HepG2 (cell line): ENCODE measurements around the gene CTNND1. TPM values are rescaled to one million over a fixed set of nuclear protein-coding genes. Genes with fewer than 3 reads are reported as not detected.
"Not testable (repeated sequence)": the region's sequence is repeated elsewhere in the genome, so short reads cannot be mapped to it uniquely, and the experiment has no call there.

Source experiments
- ATAC-seq: fragments of 200-7000 bp; cut with Tn5 transposase; 3 replicates; pipeline ENCODE4 v1.9.1; 2020; ENCODE audit warnings: mild to moderate bottlenecking, moderate library complexity
- BruUV-seq: library from RNA; stranded (reverse); fragments of 400-500 nt; replicated peaks from 2 replicates; lab custom pipeline; 2021; lab: Mats Ljungman, UMichigan
- CTCF ChIA-PET: fragments of 300-600 bp; formaldehyde crosslinking; extraction: SDS; loops from one replicate; lab custom pipeline; 2021; ENCODE audit warnings: low total read pairs, inconsistent platforms, low intra/inter-chr PET ratio; lab: Yijun Ruan, JAX
- POLR2A ChIA-PET: fragments of 350-600 bp; sonication (Branson Sonifier 250); formaldehyde crosslinking; loops from one replicate; lab custom pipeline; 2020; ENCODE audit warnings: antibody characterized with exemption, inconsistent platforms; lab: Yijun Ruan, JAX
- DNase-seq: peaks from one replicate; pipeline ENCODE4 v3.0.0-alpha.2; 2015; ENCODE audit warnings: low spot score
- FAIRE-seq: peaks from 3 replicates; lab custom pipeline; 2011; peaks lifted over from hg19 to GRCh38; lab: Jason Lieb, UNC
- H2AFZ ChIP-seq: one replicate; pipeline ENCODE4 v1.6.1; 2011; ENCODE audit warnings: low read length, inconsistent platforms
- H3K27ac ChIP-seq: fragments of 300-600 bp; 3 replicates; pipeline ENCODE4 v1.8.0; 2011; ENCODE audit warnings: mixed run types, mild to moderate bottlenecking, mixed read lengths, low read length, inconsistent platforms; ENCODE audit not compliant: insufficient read depth; ENCODE audit errors: extremely low read length
- H3K27me3 ChIP-seq, 2 experiments: fragments of 200-600 bp in 1 of 2; 2 replicates in 1 of 2; 3 replicates in 1 of 2; pipeline versions ENCODE4 v1.6.0 to v1.8.0; 2011; ENCODE audit warnings: low read length in 2 of 2, mild to moderate bottlenecking in 2 of 2, moderate library complexity in 2 of 2, inconsistent platforms in 1 of 2; ENCODE audit not compliant: insufficient read depth in 2 of 2, control insufficient read depth in 1 of 2
- H3K36me3 ChIP-seq, 2 experiments: fragments of 200-600 bp in 1 of 2; replicated peaks in 1 of 2; 2 replicates in 1 of 2; 3 replicates in 1 of 2; pipeline versions ENCODE4 v1.5.1 to v1.8.0; 2011; ENCODE audit warnings: low read length in 2 of 2, inconsistent platforms in 1 of 2; ENCODE audit not compliant: insufficient read depth in 2 of 2, control insufficient read depth in 1 of 2
- H3K4me1 ChIP-seq: 2 replicates; pipeline ENCODE4 v1.5.1; 2012; ENCODE audit warnings: low read length, inconsistent platforms; ENCODE audit not compliant: insufficient read depth
- H3K4me2 ChIP-seq: 2 replicates; pipeline ENCODE4 v1.6.0; 2011; ENCODE audit warnings: low read depth, low read length, inconsistent platforms
- H3K4me3 ChIP-seq, 3 experiments: fragments of 200-600 bp in 1 of 3; sonication (generic), shearing (Covaris generic) in 1 of 3; replicated peaks in 1 of 3; 2 replicates each; pipeline ENCODE4 v1.5.1; 2011 to 2016; ENCODE audit warnings: low read length in 3 of 3, inconsistent platforms in 2 of 3, low read depth in 2 of 3, mild to moderate bottlenecking in 2 of 3, control low read depth in 1 of 3, mixed read lengths in 1 of 3; ENCODE audit not compliant: insufficient read depth in 1 of 3
- H3K79me2 ChIP-seq: one replicate; pipeline ENCODE4 v1.6.1; 2011; ENCODE audit warnings: low read length, inconsistent platforms; ENCODE audit not compliant: insufficient read depth
- H3K9ac ChIP-seq: 2 replicates; pipeline ENCODE4 v1.6.0; 2011; ENCODE audit warnings: mild to moderate bottlenecking, low read depth, low read length, inconsistent platforms; ENCODE audit not compliant: insufficient read depth
- H3K9me3 ChIP-seq: 2 replicates; pipeline ENCODE4 v1.5.1; 2012; ENCODE audit warnings: mild to moderate bottlenecking, low read length
- H4K20me1 ChIP-seq: 2 replicates; pipeline ENCODE4 v1.6.0; 2011; ENCODE audit warnings: inconsistent platforms, mild to moderate bottlenecking, low read length, moderate library complexity; ENCODE audit not compliant: insufficient read depth
- DPF2 ChIP-seq: sonication (generic); formaldehyde crosslinking; IDR thresholded peaks from 2 replicates; pipeline ENCODE4 v1.4.0; 2020; ENCODE audit warnings: mild to moderate bottlenecking, low read depth, missing genetic modification reagents, borderline replicate concordance
- HOXD1 ChIP-seq: sonication (generic); formaldehyde crosslinking; IDR thresholded peaks from 2 replicates; pipeline ENCODE4 v1.5.0; 2020; ENCODE audit warnings: missing genetic modification reagents
- IRX3 ChIP-seq: sonication (generic); formaldehyde crosslinking; IDR thresholded peaks from 2 replicates; pipeline ENCODE4 v1.8.1; 2023; ENCODE audit warnings: mild to moderate bottlenecking, low read depth, missing genetic modification reagents, borderline replicate concordance
- MNT ChIP-seq: fragments of 450-650 bp; IDR thresholded peaks from 2 replicates; pipeline ENCODE4 v1.6.1; 2016
- PHF5A ChIP-seq: IDR thresholded peaks from one replicate; pipeline ENCODE4 v1.6.1; 2018; ENCODE audit warnings: low read depth, missing genetic modification reagents; ENCODE audit not compliant: unreplicated experiment
- ZNF160 ChIP-seq: sonication (generic); formaldehyde crosslinking; IDR thresholded peaks from 2 replicates; pipeline ENCODE4 v1.8.0; 2022; ENCODE audit warnings: mild to moderate bottlenecking, inconsistent platforms, missing genetic modification reagents
- ZNF318 ChIP-seq: sonication (generic); formaldehyde crosslinking; IDR thresholded peaks from 2 replicates; pipeline ENCODE4 v1.4.0; 2020; ENCODE audit warnings: mild to moderate bottlenecking, missing genetic modification reagents
- ZNF761 ChIP-seq: sonication (generic); formaldehyde crosslinking; conservative IDR thresholded peaks from 2 replicates; pipeline ENCODE4 v1.4.0; 2020; ENCODE audit warnings: mild to moderate bottlenecking, missing genetic modification reagents
- WGBS: methylation state at CpG from one replicate; pipeline ENCODE4 v1.1.6; 2017; ENCODE audit warnings: low lambda C conversion rate; 5-methylcytosine and 5-hydroxymethylcytosine counted together
- in situ Hi-C: cut with HindIII; loops from 2 replicates; pipeline ENCODE4 v1.10.0; 2017; ENCODE audit warnings: low pct_unique_long_range_greater_than_20kb; ENCODE audit not compliant: extremely low pct_ligation_motif_present
- intact Hi-C: fragments of 100-400 bp; cut with micrococcal nuclease; formaldehyde crosslinking; loops from one replicate; pipeline ENCODE4 v1.10.0; 2022; ENCODE audit not compliant: unreplicated experiment
- polyA plus RNA-seq, 8 experiments: library from polyadenylated mRNA; depleted of rRNA in 3 of 8; stranded (reverse) in 7 of 8; unstranded in 1 of 8; fragments of >200 nt; fragmentation: Illumina TruSeq in 4 of 8; extraction: Trizol in 4 of 8; gene quantifications; 2 replicates each; pipeline versions ENCODE4 v1.2.1 to v1.2.3, GENCODE V29; 2011 to 2016; ENCODE audit warnings: low read depth in 4 of 8, missing spikeins in 1 of 8, mixed read lengths in 1 of 8; ENCODE audit not compliant: insufficient read depth in 1 of 8
- total RNA-seq, 5 experiments: library from RNA; depleted of rRNA; stranded (reverse); fragments of >200 nt; fragmentation: Illumina TruSeq; extraction: Trizol; gene quantifications; 2 replicates each; pipeline ENCODE4 v1.2.3, GENCODE V29; 2016; ENCODE audit warnings: low read depth in 1 of 5

The CTNND1 gene
- total and polyA plus RNA-seq, 2 of the 13 experiments (the other 11 are each of a cell fraction or from before 2014, with no cell fraction given), result 117 to 128 TPM

GRCh38 chr11:57834852-57835251 lies 73.2 kb downstream of the CTNND1 start (continued):
- TF ChIP-seq MNT (no peak), PHF5A (CRISPR knock-in tag) (no peak), HOXD1 (CRISPR knock-in tag) (no peak), ZNF761 (CRISPR knock-in tag) (no peak), DPF2 (CRISPR knock-in tag) (no peak), ZNF318 (CRISPR knock-in tag) (no peak), IRX3 (CRISPR knock-in tag) (no peak), ZNF160 (CRISPR knock-in tag) (no peak)

GRCh38 chr11:57838609-57839008 lies 77.0 kb downstream of the CTNND1 start:
- H3K36me3 ChIP-seq, DNase-seq, POLR2A ChIA-PET, BruUV-seq, H3K4me1 ChIP-seq, H2AFZ ChIP-seq, H3K9me3 ChIP-seq, H3K9ac ChIP-seq, FAIRE-seq, H3K4me2 ChIP-seq, H3K27ac ChIP-seq, H4K20me1 ChIP-seq, ATAC-seq, CTCF ChIA-PET, H3K27me3 ChIP-seq, H3K79me2 ChIP-seq, H3K4me3 ChIP-seq: not testable (repeated sequence)
- 53% methylated on average over 3 of the region's 3 CpGs for whole genome bisulfite sequencing
- in situ Hi-C loops (loop anchor here (25.0 kb wide), 1 partner anchor 674 kb away; the partner anchor contains the start of gene OR5B21), intact Hi-C loops (loop anchor here (10.0 kb wide), 1 partner anchor 666 kb away; the partner anchor contains the start of gene OR5B21)
